ENCODE measurements around the gene TRHDE.

Gene TRHDE

GRCh38 chr12:72272091-72272661 is at the start of gene TRHDE:
Gene TRHDE, plus strand, starts transcription at chr12:72272370. Its CDS starts 274 bp downstream, at chr12:72272644.
- in situ Hi-C loops (cut with HindIII; ENCODE audit: low sequenced_read_pairs), result no loop called here

- in situ Hi-C loops (cut with HindIII; ENCODE audit: low sequenced_read_pairs), result no loop called here
These were observed 45.7 kb upstream of the TRHDE start for GRCh38 chr12:72226510-72226909.

GRCh38 chr12:72228424-72228823 is 43.7 kb upstream of the TRHDE start:
- in situ Hi-C loops (cut with HindIII; ENCODE audit: low sequenced_read_pairs), result no loop called here

- in situ Hi-C loops (cut with HindIII; ENCODE audit: low sequenced_read_pairs), result no loop called here
These were observed 41.6 kb upstream of the TRHDE start for GRCh38 chr12:72230589-72230988.

GRCh38 chr12:72234886-72235285 is 37.3 kb upstream of the TRHDE start:
- in situ Hi-C loops (cut with HindIII; ENCODE audit: low sequenced_read_pairs), result no loop called here

GRCh38 chr12:72236071-72236705 is 36.0 kb upstream of the TRHDE start:
- in situ Hi-C loops (cut with HindIII; ENCODE audit: low sequenced_read_pairs), result no loop called here

GRCh38 chr12:72241552-72241951 is 30.6 kb upstream of the TRHDE start:
- in situ Hi-C loops (cut with HindIII; ENCODE audit: low sequenced_read_pairs), result no loop called here

GRCh38 chr12:72242946-72243345 is 29.2 kb upstream of the TRHDE start:
- in situ Hi-C loops (cut with HindIII; ENCODE audit: low sequenced_read_pairs), result no loop called here

- in situ Hi-C loops (cut with HindIII; ENCODE audit: low sequenced_read_pairs), result no loop called here
These were observed 25.8 kb upstream of the TRHDE start for GRCh38 chr12:72246370-72246769.

GRCh38 chr12:72250346-72250745 is 21.8 kb upstream of the TRHDE start:
- in situ Hi-C loops (cut with HindIII; ENCODE audit: low sequenced_read_pairs), result no loop called here

- in situ Hi-C loops (cut with HindIII; ENCODE audit: low sequenced_read_pairs), result no loop called here
These were observed 15.4 kb upstream of the TRHDE start for GRCh38 chr12:72256725-72257124.

- in situ Hi-C loops (cut with HindIII; ENCODE audit: low sequenced_read_pairs), result no loop called here
These were observed 10.3 kb upstream of the TRHDE start for GRCh38 chr12:72261885-72262284.

GRCh38 chr12:72264548-72265175 is 7.5 kb upstream of the TRHDE start:
- in situ Hi-C loops (cut with HindIII; ENCODE audit: low sequenced_read_pairs), result no loop called here

- in situ Hi-C loops (cut with HindIII; ENCODE audit: low sequenced_read_pairs), result no loop called here
These were observed 4.2 kb upstream of the TRHDE start for GRCh38 chr12:72267974-72268373.

- in situ Hi-C loops (cut with HindIII; ENCODE audit: low sequenced_read_pairs), result no loop called here
These were observed 3.8 kb upstream of the TRHDE start for GRCh38 chr12:72268386-72268785.

- in situ Hi-C loops (cut with HindIII; ENCODE audit: low sequenced_read_pairs), result no loop called here
These were observed 2.7 kb upstream of the TRHDE start for GRCh38 chr12:72269491-72269890.

- in situ Hi-C loops (cut with HindIII; ENCODE audit: low sequenced_read_pairs), result no loop called here
These were observed 1.9 kb upstream of the TRHDE start for GRCh38 chr12:72270246-72270645.

GRCh38 chr12:72270961-72271360 is 1.2 kb upstream of the TRHDE start:
- in situ Hi-C loops (cut with HindIII; ENCODE audit: low sequenced_read_pairs), result no loop called here

- in situ Hi-C loops (cut with HindIII; ENCODE audit: low sequenced_read_pairs), result no loop called here
These were observed 599 bp upstream of the TRHDE start for GRCh38 chr12:72271451-72272090.

- in situ Hi-C loops (cut with HindIII; ENCODE audit: low sequenced_read_pairs), result no loop called here
These were observed 745 bp downstream of the TRHDE start for GRCh38 chr12:72272731-72273498.

- in situ Hi-C loops (cut with HindIII; ENCODE audit: low sequenced_read_pairs), result no loop called here
These were observed 1.3 kb downstream of the TRHDE start for GRCh38 chr12:72273499-72273837.
